HG02938 (cell line): ENCODE measurements around the gene APLP2.
"Not testable (repeated sequence)": the region's sequence is repeated elsewhere in the genome, so short reads cannot be mapped to it uniquely, and the experiment has no call there.

Experiments used
- ATAC-seq: cut with Tn5 transposase; IDR thresholded peaks from one replicate; pipeline ENCODE4 v1.9.1; 2021; ENCODE audit warnings: mild to moderate bottlenecking, moderate library complexity; ENCODE audit not compliant: unreplicated experiment

APLP2 gene

DNA sequence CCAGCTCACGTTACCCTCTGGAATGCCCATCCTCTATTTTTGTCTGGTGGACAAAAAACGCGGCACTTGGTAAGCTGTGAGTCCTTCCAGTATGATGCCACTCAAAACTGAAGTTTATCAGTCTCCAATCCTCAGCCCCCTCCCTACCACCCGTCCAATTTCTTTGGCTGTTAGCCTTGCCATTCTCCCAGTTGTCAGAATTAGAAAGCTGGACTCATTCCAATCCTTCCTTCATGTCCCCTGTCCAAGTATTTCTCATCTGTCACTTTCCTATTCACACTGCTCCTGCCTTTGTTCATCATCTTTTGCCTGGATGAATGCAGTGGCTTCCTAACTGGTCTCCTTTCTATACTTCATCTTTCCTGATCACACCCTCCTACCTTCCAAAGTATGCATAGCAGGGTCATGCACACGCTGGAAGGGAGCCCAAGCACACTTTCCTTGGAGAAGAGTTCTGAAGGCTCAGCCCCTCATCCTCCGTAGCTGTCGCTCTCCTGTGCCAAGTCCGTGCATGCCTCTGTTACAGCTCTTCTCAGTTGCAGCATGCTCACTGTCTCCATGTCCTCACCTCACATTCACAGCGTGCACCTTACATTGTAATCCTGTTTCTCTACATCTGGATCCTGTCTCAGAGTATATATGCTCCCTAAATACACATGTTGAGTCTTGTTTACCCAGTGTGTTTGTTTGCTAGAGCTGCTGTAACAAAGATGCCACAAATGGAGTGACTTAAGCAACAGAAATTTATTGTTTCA lies 19.4 kb downstream of the APLP2 start:
- ATAC-seq = no peak

DNA sequence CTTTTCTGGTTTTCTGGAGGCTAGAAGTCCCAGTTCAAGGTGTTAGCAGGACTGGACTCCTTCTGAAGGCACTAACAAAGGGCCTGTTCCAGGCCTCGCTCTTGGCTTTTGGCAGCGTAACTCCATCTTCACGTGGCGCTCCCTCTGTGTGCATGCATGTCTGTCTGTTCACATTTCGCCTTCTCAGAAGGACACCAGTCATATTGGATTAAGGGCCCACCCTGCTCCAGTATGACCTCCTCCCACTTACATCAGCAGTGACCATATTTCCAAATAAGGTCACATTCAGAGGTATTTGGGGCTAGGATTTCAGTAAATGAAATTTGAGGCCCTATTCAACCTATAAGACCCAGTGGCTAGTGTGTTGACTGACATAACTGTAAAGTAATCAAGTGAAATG lies 20.0 kb downstream of the APLP2 start:
- ATAC-seq = no peak

DNA sequence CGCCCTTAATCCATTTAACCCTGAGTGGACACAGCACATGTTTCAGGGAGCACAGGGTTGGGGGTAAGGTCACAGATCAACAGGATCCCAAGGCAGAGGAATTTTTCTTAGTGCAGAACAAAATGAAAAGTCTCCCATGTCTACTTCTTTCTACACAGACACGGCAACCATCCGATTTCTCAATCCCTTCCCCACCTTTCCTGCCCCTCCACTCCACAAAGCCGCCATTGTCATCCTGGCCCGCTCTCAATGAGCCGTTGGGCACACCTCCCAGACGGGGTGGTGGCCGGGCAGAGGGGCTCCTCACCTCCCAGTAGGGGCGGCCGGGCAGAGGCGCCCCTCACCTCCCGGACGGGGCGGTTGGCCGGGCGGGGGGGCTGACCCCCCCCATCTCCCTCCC lies 20.8 kb downstream of the APLP2 start:
- ATAC-seq = not testable (repeated sequence)

DNA sequence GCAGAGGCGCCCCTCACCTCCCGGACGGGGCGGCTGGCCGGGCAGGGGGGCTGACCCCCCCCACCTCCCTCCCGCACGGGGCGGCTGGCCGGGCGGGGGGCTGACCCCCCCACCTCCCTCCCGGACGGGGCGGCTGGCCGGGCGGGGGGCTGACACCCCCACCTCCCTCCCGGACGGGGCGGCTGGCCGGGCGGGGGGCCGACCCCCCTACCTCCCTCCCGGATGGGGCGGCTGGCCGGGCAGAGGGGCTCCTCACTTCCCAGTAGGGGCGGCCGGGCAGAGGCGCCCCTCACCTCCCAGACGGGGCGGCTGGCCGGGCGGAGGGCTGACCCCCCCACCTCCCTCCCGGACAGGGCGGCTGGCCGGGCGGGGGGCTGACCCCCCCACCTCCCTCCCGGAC lies 21.5 kb downstream of the APLP2 start:
- ATAC-seq = not testable (repeated sequence)

DNA sequence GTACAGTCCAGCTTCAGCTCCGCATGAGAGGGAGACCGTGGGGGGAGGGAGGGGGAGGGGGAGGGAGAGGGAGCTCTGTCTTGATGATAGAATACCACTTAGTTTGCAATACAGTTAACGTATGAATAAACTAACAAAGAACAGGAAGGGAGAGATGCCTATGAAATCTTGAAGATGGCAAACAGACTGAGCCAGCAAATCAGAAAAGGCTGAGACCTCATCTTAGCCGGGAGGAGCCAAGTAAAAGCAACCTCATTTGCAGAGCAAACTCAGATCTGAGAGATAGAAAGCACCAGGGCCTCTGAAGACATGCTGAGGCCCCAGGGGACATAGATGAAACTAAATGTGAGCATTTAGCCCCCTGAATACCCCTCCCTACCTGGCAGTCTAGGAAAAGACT lies 23.0 kb downstream of the APLP2 start:
- no peak for ATAC-seq

DNA sequence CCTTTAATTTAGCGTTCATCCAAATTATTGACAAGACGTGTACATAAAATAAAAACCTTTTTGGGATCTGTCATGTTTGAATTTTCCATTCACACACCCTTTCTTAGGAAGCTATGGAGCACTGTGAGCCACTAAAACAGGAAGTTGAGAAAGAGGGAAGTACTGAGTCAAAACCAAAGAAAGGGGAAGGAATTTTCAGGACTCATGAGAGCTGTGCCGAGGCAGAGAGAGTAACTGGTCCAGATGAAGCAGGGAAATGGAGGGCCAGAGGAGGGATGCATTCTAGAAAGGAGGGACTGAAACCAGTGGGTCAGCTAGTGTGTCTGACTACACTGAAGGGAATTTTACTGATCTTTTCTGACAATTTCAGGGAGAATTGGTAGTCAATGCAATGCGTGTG lies 24.9 kb downstream of the APLP2 start:
- ATAC-seq = no peak

DNA sequence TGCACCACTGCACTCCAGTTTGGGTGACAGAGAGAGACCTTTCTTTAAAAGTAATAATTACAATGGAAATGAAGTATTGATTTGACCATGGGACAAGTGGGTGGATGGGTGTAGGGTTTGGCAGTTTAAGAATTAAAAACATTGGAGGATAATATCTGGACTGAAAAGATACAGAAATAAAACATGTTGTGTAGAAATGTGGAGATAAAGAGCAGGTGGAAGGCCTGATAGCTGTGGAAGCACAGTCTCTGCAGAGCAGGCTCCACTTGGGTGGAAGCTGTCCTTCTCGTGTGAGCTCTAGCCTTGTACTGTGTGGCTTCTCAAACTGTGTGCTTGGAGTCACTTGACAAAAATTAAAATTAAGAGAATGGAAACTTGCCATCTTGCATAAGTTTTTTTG lies 25.6 kb downstream of the APLP2 start:
- ATAC-seq = no peak

DNA sequence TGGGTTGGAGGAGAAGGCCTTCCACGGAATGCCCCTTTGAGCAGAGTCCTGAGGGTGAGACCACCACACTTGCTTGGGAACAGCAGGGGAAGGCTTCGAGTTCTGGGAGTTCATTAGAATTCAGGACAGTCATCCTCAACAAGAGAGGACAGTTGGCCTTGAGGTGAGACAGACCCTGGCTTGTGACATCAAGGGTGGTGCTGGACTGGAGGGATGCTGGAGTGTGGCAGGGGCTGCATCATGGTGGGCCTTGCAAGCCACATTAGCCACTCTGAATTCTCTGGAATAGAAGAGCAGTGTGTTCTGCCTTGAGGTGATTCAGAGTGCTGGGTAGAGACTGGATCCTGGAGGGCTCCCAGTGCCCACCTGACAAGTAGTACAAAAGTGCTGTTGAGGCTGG lies 26.3 kb downstream of the APLP2 start:
- ATAC-seq = no peak

DNA sequence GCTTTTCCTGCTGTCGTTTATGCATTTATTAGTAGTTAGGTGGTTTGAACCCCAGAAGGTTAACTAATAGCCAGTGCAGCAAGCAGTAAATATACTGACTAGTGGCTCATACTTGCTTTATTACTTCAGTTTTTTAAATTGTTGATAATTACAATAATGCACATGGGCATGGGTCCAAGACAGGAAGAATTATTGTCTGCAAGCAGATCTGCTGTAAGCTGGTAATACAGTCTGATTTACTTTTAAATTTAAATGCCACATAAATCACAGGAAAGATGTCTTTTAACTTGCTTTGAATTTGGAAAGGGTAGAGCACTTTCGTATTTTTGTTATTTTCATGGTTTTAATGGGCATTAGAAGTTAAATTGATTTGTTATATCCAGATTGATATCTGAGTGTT lies 27.1 kb downstream of the APLP2 start:
- no peak for ATAC-seq

DNA sequence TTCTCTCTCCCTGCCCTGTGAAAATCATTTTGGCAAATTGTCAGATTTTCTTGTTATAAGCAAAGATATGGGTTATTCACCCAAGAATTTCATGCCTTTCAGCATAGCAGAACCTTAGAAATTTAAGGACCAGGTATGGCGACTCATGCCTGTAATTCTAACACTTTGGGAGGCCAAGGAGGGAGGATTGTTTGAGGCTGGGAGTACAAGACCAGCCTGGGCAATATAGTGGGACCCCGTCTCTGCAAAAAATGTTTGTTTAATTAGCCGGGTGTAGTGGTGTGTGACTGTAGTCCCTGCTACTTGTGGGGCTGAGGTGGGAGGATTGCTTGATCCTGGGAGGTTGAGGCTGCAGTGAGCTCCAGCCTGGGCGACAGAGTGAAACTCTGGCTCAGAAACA lies 27.6 kb downstream of the APLP2 start:
- no peak for ATAC-seq

DNA sequence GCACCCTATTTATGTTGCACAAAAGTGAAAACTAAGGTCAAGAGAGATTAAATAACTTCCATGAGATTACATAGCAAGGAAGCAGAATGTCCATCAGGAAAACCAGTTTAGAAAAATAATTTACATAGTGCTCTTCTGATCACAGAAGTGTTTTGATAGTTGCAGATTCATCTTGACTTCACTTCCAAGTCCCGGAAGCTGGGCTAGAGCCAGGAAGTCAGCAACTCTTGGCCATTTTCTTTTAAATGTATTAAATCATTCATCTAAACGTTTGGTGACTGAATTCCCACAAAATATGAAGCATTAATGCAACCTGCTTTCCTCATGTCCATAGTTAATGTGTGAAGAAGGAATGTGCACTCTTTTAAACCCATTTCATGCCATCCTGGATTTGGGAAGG lies 29.7 kb downstream of the APLP2 start:
- no peak for ATAC-seq

DNA sequence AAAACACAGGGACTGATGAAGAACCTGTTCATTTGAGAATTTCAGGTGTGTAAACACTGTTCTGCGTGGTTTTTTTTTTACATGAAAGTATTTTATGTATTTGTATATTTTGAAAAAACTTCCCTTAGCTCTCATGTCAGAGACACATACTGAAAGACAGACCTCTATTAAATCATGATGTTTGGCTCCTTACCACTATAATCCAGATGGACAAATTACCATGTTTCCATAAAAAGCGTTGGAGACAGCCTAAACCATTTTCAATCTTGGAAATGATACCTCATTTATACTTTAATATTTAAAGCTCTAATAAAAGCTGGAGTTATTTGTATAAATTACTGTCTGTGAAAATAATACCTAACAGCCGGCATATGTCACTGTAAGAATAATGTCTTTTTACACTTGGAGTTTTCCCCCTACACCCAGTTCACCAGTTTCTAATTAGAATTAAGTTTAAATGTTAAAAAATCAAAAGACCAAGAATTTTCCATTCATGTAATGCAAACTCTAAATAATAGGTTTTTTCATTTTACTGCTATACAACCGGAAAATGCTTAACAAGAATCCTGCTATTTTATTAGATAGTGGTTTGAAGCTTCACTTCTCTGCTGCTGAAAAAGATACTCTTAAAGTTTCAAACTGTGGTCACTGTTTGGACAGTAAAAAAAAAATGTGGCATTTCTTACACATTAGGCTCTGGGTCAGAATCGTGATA lies 30.8 kb downstream of the APLP2 start:
- ATAC-seq = no peak

DNA sequence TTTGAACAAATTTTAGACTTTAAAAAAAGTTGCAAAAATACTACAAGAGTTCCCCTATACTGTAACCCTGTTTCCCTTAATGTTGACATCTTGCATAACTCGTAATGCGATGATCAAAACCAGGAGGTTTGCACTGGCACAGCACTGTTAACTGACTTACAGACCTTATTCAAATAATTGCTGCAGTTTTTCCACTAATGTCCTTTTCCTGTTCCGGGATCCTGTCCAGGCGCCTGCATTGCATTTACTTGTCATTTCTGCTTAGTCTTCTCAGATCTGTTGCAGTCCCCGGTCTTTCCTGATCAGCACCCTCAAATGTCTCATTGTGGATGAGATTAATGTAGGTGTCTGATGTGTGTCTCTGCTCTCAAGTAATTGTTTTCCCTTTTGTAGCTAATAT lies 32.0 kb downstream of the APLP2 start:
- no peak for ATAC-seq

DNA sequence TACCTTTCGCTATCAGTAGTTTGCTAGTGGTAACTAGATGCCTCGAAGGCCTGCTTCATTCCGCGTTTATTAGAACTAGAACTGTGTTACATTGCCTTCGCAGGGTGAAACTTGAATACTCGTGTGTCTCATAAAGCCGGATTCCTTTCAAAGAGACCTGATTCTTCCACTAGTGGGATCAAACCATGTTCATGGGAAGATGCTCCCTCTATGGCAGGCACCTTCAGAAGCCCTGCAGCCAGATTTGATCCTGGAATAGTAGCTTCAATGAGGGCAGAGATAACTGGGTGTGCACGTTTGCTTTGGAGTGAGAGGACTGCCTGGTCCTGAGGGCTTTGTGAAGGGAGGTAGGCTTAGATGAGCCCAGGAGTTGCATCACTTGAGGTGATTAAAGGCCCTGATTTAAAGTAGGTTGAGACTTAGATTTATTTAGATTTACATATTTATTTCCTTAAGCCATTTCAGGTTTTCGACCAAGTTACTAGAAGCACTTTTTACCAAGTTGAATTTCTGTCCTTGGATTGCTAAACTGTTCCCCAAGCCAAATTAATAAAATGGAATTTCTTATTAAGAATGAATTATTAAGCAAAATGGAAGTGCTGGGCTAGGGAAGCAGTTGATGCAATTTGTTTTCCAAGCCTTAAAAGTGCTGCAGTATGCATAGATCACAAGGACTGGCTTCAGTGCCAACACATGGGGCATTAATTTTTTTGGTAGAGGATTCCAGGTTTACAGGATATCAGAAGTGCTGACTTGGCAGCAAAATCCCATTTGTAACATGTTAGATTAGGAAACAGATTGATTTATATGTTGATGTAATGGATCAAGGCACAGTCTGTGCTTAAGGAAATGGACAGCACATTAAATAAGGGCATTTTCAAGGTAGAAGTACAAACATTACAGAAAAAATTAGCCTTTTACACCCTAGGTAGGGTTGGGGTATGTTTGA lies 32.9 kb downstream of the APLP2 start:
- ATAC-seq = no peak

DNA sequence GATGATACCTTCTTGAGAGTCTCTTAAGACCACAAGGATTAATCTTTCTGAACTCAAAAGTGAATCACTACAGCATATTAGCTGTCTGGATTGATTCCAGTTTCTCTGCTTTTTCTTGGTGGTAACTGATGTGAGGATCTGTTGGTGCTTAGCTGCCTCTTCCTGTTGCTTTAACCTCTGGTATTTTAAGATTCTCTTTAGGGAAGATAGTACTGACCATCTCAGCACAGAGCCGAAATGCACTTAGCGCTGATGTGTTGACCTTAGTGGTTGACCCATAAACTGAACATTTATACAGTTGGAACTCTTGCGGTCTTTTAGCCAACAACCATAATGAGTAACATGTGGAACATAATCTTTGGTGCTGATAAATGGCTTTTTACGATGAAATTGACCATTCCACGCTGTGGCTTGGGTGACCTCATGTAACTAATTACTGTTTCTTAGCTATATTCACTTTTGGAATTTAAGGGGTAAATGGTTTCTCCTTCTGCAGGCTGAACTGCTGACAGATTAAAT lies 33.7 kb downstream of the APLP2 start:
- ATAC-seq = no peak

DNA sequence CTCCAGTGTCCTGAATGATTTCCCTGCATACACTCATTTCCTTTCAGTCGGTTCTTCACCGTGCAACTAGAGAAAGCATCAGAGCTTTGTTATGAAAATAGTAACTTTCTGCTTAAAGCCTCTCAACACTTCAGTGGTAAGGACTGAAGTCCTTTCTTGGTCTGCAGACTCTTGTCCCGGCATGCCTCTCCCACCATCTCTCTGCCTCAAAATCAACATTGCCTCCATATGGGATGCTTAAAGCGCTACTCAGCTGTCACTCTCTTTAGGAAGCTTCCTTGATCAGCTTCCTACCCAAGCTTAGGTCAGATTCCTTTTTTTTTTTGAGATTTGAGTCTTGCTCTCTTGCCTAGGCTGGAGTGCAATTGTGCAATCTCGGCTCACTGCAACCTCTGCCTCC lies 36.7 kb downstream of the APLP2 start:
- ATAC-seq = no peak

DNA sequence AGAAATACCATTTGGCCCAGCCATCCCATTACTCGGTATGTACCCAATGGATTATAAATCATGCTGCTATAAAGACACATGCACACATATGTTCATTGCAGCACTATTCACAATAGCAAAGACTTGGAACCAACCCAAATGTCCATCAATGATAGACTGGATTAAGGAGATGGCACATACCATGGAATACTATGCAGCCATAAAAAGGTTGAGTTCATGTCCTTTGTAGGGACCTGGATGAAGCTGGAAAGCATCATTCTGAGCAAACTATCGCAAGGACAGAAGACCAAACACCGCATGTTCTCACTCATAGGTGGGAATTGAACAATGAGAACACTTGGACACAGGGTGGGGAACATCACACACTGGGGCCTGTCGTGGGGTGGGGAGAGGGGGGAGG lies 39.0 kb downstream of the APLP2 start:
- not testable (repeated sequence) for ATAC-seq

DNA sequence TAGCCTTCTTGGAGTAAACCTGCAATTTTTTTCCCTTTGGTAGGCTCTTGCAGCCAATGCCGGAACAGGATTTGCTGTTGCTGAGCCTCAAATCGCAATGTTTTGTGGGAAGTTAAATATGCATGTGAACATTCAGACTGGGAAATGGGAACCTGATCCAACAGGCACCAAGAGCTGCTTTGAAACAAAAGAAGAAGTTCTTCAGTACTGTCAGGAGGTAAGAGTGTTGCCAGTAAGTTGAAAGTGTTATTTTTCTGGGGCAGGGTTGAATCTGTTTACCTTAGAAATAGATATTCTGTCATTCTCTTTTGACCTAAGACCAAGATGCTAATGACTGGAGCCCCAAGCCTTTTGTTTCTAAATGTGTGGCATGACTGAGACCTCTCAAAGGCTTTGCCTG lies 39.7 kb downstream of the APLP2 start:
- ATAC-seq = no peak

DNA sequence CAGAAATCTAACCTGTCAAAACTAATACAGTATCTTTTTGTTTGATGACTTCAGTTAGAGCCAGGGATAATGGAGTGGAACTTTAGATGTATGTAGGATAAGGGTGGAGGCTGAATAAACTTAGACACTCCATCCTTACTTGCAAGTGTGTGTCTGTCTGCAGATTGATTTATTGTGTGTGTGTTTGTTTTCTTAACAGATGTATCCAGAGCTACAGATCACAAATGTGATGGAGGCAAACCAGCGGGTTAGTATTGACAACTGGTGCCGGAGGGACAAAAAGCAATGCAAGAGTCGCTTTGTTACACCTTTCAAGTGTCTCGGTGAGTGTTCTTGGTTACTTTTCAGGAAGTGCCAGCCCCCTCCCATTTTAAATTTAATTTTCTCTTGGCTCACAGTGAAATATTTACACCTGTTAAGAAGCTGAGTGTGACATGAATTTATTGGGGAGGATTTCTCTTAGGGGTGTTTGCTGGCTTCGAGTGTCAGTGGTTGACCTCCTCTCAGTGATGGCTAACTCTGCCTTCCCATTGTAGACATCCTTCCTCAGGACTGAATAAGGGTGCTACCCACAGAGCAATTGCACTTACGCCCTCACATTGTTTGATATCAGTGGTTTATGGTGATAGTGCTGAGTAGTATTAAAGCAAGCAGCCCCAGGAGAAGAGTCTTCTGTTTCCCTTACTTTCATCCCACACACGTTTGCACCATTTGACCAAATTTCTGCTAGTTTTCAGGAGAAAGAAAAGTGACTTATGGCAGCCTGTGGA lies 40.8 kb downstream of the APLP2 start:
- no peak for ATAC-seq

DNA sequence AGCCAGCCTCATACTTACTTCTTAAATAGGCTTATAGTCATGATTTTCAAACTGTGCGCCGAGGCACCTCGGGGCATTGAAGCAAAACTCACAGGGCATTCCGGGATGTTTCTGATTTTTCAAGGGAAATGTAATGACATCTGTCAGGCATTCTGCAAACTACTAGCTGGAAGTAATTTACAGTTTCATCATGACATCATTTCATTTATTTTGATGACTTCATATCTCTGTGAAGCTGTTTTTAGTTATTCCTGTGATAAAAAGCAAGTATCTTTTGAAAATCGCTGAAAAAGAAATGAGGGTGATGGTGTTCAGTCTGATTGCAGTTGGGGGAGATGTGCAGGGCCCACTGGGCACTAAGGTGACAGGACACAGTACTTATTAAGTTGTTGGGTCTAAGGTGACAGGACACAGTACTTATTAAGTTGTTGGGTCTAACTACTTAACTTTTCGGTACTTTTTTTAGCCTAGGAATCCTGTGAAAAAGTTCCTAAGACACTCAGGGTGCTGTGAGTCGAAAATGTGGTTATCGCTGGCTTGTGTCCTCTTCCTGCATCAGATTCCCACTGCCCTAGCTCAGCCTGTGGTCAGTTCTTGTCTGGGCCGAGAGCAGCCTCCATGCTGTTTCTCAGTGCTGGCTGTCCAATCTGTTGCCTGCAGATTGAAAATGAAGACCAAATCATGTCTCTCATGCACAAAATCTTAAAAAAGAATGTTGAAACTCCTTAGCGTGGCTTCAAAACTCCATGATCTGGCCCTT lies 42.6 kb downstream of the APLP2 start:
- ATAC-seq = no peak
